RWPE1 (cell line): ENCODE measurements around the gene ACTR3.

Experiments used
- CTCF ChIA-PET: fragments of 350-600 bp; sonication (Branson Sonifier 250); formaldehyde crosslinking; extraction: SDS; loops from one replicate; lab custom pipeline; 2021; lab: Yijun Ruan, JAX
- POLR2A ChIA-PET: fragments of 400-600 bp; formaldehyde crosslinking; extraction: SDS; loops from one replicate; lab custom pipeline; 2020; ENCODE audit warnings: antibody characterized with exemption; ENCODE audit not compliant: low non-redundant PET; lab: Yijun Ruan, JAX
- DNase-seq: peaks from one replicate; pipeline ENCODE4 v3.0.0; 2012; ENCODE audit warnings: low spot score
- H3K27ac ChIP-seq: fragments of 450-650 bp; 2 replicates; pipeline ENCODE4 v1.5.1; 2017
- TF ChIP-seq, protein P1 (sequence below): fragments of 450-650 bp; conservative IDR thresholded peaks from 2 replicates; pipeline ENCODE4 v1.5.1; 2017; ENCODE audit warnings: low read depth, mild to moderate bottlenecking

Gene ACTR3

DNA sequence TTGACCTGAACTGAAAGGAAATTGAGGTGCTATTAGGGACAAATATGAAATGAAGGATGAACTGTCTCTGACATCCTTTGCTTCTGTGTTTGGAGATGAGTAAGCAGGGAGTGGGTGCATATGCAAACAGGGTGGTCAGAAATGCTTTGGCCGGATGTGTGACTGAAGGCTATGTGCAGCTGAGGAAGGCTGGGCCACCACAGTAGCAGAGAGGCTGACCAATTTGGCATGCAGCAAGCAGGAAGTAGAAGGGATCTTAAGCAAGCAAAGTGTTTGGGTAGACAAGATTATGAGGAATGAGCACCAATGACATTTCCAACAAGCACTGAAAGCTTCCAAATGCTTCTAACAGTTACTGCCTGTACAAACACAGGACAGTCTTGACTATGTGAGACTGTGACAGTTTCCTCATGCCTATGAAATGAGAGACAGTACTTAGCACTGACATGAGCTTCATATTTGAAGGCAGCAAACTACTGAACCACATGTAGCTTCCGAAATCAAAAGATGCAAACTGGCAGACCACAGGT lies 3.3 kb upstream of the ACTR3 start:
- peak; percentile 24 for DNase-seq
- ChIA-PET CTCF (no interaction called here), POLR2A (no interaction called here)
- peak overlapping the region; percentile 59 for H3K27ac ChIP-seq
- TF ChIP-seq, protein P1, sequence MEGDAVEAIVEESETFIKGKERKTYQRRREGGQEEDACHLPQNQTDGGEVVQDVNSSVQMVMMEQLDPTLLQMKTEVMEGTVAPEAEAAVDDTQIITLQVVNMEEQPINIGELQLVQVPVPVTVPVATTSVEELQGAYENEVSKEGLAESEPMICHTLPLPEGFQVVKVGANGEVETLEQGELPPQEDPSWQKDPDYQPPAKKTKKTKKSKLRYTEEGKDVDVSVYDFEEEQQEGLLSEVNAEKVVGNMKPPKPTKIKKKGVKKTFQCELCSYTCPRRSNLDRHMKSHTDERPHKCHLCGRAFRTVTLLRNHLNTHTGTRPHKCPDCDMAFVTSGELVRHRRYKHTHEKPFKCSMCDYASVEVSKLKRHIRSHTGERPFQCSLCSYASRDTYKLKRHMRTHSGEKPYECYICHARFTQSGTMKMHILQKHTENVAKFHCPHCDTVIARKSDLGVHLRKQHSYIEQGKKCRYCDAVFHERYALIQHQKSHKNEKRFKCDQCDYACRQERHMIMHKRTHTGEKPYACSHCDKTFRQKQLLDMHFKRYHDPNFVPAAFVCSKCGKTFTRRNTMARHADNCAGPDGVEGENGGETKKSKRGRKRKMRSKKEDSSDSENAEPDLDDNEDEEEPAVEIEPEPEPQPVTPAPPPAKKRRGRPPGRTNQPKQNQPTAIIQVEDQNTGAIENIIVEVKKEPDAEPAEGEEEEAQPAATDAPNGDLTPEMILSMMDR, result no peak

DNA sequence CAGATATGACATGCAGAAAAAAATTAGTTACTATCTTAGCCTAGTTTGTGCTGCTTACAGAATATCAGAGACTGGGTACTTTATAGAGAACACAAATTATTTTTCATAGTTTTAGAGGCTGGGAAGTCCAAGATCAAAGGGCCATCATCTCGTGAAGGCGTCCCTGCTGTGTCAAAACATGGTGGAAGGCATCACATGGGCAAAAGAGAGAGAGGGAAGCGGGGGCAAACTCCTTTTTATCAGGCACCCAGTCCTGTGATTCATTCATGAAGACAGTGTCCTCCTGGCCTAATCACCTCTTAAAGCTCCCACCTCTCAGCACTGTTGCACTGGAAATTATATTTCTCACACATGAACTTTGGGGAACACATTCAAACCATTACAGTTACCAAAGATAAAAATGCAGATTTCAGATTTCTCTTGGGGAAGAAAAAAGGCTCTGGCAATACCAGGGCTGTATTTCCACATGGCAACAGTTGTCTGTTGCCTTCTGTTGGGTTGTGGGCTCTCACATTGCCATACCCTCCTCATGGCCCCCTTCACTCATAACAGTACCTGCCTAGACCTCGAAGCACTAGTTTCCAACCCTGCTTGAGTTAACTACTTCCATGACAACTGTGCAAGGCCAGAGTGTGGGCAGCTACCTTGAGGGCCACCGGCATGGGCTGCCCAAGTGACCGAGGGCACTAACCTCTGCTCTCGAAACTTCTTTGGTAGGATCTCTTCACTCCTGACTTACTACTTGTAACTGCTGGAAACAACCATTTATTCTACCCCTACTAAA lies 2.7 kb upstream of the ACTR3 start:
- ChIA-PET POLR2A (no interaction called here), CTCF (no interaction called here)
- H3K27ac ChIP-seq, result no peak overlapping the region
- no peak for DNase-seq
- TF ChIP-seq, protein P1, result no peak

DNA sequence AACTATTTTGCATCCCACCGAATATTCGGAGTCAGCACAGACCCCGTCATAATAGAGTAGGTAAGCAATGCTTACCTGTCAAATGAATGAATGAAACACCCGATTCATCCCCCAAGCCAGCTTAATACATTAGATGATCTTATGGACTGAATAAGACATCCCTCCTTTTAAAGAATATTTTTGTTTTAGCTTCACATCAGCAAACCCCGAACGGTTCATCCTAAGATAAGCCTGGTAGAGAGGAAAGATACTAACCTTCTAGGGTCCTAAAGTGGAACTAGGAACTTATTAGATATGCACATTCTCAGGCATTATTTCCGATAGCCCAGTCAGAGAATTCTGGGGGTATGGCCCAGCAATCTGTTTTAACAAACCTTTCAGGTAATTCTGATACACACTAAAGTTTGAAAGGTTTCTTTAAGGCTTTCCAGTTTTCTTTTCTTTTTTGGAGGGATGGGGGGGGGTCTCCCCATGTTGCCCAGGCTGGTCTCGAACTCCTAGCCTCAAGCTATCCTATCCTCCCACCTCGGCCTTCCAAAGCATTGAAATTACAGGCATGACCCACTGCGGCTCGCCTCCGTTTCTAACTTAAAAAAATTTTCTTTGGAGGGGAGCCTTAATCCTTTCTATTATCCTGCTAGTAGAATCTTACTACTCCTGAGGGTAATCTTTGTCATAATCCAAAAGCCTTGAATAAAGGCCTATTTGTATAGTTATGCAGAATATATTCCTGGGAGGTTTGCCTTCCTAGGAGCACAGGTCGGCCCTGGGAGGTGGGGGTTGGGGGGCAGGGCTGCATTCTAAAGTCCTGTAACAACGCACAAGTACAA lies 1.0 kb upstream of the ACTR3 start:
- no peak for DNase-seq
- CTCF ChIA-PET, result no interaction called here
- TF ChIP-seq, protein P1, result no peak
- POLR2A ChIA-PET, result interaction anchor here (0.6 to 1.6 kb wide), 3 partner anchors 25 to 132 kb away, joined by 3 to 7 read pairs (median 3); partner anchors contain the start of gene SLC35F5
- peak overlapping the region; percentile 98 for H3K27ac ChIP-seq

DNA sequence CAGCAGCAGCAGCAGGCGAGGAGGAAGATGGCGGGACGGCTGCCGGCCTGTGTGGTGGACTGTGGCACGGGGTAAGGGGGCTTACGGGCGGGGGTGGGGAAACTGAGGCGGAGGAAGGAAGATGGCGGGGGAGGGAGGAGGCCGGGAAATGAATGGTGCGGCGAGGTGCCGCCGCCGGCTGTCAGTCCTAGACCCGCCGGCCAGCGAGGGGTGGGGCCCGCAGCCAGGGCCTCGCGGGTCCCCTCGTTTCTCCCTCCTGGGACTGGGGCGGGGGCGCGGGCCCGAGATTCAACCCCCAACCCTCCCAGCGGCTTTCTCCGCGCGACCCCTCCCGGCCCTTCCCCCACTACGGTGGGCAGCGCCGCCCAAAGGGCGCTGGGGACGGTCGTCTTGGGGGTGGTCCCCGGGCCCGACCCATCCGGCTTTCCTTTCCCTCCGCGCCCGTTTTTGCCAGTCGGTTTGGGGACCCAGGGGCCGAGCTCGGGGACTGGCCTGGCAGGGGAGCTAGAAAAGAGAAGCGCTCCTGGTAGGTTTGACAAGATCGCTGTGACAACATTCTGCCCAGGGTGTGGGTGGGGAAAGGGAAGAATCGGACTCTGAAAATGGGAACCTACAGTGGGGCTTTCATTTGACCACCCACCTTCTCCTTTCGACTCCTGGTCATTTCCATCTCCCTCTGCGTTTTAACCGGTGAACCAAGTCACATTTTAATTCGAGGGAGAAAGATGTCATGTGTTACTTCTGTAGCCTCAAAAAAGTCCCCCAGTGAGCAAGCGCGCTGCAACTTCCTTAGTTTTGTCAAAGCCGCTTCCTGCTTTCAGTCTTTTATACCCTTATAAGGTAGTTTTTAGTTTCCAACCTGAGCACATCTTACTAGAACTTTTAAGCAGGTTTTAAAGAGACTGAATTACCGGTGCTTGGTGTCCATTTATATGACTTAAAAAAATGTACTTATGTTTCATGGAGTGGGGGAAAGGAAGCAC lies 655 bp downstream of the ACTR3 start:
- peak; percentile 27 for DNase-seq
- POLR2A ChIA-PET, result interaction anchor here (1.0 kb wide), 1 partner anchor 23 kb away, joined by 3 read pairs; no protein-coding TSS in a partner anchor
- CTCF ChIA-PET, result interaction anchor here (0.6 kb wide), 1 partner anchor 74 kb away, joined by 3 read pairs; no protein-coding TSS in a partner anchor
- H3K27ac ChIP-seq, result peak overlapping the region; percentile 98
- TF ChIP-seq, protein P1, result no peak

DNA sequence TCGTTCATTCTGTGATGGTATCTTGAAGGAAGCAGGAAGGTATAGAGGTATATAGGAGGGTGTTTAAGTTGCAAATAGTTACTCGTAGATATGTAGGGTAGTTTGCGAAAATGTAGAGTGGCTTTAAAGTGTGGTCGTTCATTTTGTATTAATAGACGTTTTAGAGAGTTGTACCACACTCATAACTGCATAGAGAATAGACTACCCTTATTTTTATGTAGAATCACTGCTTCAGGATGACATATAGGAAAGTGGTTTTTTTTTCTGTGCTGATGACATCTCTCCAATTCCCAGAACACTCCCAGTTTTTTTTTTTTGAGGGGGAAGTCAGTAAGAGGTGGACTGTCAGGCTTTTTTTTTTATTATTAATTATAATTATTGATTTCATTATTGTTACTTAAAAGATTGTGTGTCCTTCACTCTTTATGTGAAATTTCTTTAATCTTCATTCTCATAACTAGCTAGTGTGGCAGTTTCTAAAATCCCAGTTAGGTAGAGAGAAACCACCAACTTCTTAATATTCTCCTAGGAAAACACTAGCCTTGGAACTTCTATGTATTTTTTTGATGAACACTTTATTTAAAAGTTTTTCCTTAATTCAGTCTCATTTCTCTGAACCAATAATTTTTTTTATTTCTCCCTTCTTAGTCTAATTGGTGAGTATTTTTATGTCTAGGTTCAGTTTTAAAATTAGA lies 1.5 kb downstream of the ACTR3 start:
- ChIA-PET CTCF (interaction anchor here (0.7 kb wide), 1 partner anchor 86 kb away, joined by 4 read pairs; no protein-coding TSS in a partner anchor), POLR2A (no interaction called here)
- DNase-seq, result no peak
- TF ChIP-seq, protein P1, result no peak
- no peak overlapping the region for H3K27ac ChIP-seq
